Activated CD8-positive, alpha-beta memory T cell treated with anti-CD3 and anti-CD28 coated beads for 1 hour (primary cell): ENCODE data around the gene PRKCZ.

ENCODE experiments used
- DNase-seq, 2 donors: peaks; one replicate each; pipeline ENCODE4 v3.0.0-alpha.2; 2020; ENCODE audit warnings: low read depth in 1 of 2; ENCODE audit errors: extremely low read depth in 1 of 2

The PRKCZ gene

DNA sequence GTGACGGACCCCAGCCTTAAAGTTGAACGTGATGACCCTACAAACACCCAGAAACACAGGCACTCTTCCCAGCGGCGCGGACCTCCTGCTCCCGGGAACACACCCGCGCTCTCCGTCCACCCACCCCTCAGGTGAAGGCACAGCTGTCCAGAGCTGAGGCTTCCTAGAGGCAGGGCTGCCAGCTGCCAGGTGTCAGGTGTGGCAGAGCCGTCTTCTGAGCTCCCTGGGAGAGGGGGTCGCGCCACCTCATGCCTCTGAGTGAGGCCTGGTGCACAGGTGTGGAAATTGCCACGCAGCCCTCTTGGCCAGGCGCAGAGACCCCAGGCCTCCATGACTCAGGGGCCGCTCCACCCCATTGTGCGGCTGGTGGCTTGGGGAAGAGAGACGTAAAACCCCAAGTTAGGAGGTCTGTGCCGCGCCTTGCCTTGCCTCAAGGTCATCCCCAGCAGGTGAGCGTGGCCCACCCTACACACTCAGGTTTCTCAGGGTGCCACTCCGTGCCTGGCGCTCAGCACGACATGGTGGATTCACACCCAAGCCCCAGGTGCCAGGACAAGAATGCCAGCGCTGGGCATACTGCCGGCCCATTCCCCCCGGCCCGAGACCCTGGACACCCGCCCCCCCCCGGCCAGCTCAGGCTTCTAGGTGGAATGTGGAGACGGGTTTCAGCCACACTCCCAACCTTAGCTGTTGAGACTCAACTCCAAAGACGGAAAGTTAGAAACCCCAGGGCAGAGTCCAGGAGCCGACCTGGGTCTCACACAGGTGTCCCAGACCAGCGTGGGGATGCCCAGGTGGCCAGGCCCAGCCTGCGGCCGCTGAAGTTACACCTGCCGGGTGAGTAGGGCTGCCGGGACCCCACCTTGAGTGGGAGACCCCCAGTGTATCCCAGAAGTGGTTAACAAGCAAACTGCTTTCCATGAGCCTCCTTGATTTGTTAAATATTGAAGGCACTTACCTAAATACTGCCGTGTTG lies 136.0 kb downstream of the PRKCZ start:
- no peak for DNase-seq

DNA sequence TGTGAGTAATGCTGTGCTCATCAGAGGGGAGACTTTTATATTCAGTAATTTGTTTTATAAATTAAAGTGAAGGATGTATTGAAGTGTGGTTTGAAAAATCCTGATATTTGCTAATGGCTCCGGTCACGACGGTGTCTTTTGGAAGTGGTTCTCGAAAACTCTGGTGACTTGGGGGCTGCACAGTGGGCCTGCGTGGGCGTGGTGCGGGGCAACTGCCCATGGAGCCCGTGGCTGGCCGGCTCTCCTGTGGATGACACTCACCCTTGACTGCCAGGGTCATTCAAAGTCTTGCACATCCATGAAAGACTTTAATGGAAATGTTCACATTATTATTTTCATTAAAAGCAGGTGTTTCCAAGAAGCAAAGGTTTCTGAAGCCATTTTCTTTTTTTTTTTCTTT lies 136.7 kb downstream of the PRKCZ start:
- DNase-seq: no peak

- no peak for DNase-seq
These were observed 137.4 kb downstream of the PRKCZ start for GRCh38 chr1:2187619-2188018.

DNA sequence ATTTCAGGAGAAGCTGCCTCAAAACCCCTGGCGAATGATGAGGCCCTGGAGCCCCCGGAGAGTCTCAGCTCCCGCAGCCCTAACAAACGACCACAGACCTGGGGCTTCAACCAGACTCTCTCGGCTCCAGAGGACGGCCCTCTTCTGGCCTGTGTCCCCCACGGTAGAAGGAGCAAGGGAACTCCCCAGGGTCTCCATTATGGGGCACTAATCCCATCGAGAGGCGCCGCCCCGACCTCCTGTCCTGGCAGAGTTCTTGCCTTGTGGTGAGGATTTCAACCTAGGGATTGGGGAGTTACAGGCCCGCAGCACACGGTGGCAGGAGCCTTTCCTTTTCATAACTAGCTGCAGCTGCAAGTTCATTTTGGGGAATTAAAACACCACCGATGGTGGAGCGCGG lies 138.1 kb downstream of the PRKCZ start:
- no peak for DNase-seq

GRCh38 chr1:2189459-2190425 lies 139.5 kb downstream of the PRKCZ start:
- DNase-seq: peak; percentile 83 to 84

DNA sequence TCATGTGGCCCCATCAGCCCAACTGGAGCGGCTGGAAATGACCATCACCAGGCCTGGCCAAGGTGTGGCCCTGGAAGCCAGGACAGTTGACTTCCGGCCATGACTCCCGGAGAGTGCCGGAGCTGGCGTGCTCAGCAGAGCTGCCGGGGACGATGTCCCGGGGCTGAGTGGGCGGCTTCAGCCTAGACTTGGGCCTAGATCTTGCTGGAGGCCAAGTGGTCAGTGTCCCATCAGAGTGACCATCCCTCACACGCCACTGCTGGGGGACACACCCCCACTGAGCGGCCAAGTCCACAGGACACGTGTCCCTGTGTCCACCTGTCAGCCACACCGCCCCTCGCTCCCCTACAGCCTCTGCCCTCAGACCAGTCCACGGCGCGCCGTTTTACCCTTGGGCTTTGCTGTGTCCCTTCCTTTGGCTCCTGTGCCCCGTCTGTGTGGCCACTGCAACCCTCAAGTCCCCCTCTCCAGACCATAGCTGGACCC lies 140.3 kb downstream of the PRKCZ start:
- no peak for DNase-seq

DNA sequence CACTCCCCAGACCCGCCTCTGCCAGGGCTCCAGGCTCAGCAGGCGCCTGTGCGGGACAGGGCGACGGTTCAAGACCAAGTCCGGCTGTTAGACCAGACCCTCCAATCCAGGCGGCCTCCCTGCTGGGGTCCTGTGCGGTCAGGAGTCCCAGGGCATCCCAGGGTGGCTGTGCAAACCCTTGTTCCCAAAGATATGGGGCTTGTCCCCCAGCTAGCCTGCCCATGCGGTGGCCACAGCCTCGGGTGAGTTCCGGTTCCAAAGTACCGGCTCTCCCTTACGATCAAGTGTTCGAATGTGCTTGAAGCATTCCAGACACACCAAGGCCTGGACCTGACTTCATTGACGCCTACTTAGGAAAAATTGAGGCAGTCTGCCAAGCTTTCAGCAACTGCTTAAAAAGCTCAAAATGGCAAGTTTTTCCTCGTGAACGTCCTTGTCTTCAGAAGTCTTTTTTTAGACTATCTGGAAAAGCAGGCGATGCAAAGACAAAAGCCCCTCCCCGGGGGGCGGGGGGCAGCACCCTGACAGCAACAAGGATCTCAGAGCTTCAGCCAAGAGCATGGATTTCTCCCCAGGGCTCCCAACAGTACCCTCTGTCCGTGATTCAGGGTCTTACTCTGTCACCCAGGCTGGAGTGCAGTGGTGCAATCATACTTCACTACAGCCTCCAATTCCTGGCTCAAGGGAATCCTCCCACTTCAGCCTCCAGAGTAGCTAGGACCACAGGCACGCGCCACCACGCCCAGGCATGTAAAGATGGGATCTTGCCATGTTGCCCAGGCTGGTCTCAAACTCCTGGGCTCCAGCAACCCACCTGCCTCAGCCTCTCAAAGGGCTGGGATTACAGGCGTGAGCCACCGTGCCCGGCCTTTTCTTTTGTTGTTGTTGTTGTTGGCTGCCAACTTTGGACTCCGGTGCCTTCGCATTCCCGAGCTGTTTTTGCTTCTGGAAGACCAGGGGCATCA lies 142.1 kb downstream of the PRKCZ start:
- no peak for DNase-seq

DNA sequence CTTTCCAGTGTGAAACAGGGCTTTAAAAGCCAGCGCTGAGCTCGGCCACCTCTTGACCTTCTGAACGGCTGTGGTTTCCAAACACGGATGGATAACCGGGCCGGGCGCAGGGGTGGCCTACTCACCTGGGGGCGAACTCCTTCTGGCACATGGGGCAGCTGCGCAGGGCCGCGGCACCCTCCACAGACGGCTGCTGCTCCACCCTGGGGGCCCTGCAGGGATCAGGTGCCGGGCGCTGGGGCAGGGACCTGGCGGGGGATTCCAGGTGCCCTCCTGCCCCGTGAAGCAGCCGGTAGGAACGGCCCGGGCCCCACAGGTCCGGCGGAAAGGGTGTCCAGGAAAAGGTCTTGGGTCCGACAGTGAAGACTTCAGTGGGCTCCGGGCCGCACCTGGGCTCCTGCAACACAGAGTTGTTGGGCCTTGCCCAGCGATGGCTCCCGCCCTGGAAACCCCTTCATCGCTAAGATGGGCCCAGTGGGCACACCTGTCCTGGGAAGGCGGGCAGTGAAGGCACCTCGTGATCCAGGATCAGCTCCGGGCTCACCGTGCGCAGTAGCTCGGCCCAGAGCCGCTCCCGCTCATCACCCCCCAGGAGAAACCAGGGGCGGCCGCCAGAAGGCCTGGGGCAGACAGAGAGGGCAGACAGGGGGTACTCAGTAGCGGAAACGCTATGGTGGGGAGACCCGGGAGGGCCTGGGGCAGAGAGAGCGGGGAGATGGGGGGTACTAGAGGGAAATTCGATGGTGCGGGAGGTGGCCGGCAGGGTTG lies 143.5 kb downstream of the PRKCZ start:
- no peak for DNase-seq

GRCh38 chr1:2194319-2194897 lies 144.2 kb downstream of the PRKCZ start, which contains the start of gene FAAP20:
FAAP20 (minus strand) TSS chr1:2194772; CDS start chr1:2194749, 23 bp downstream.
- DNase-seq: peak in 1 of 2 donors; percentile 59

DNA sequence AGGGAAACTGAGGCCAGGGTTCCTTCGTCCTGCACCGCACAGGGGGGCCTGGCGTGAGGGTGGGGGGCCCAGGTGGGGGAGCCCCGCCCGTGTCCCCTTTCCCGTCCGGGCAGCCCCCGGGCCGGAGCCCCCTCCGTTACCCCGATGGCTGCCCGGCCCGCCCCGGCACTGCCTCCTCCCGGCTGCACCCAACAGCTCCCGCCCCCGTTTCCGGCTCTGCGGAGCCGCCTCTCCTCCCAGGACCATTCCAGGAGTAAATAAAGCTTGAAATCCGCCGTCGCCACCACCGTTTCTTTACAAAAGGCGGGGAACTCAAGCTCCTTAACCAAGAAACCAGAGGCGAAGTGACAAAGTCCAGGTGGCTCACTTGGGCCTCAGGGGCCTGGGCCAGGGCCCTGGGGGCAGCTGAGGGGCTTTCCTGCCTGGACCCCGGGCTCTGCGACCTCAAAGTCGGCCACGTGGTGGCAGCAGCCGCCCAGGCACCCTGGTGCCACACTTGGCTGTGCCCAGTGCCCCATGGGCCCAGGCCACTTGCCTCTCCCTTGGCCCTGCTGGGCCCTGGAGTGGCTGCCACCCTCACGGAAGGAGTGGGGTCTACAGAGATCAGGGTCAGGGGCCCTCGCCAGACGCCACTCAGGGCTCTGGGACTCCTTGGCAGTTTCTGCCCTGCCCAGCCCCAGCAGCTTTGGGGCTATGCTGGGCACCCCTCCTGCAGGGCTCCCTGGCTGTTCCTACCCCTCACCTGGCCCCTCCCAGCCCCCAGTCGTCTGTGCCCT lies 144.9 kb downstream of the PRKCZ start:
- peak; percentile 62 to 80 for DNase-seq

DNA sequence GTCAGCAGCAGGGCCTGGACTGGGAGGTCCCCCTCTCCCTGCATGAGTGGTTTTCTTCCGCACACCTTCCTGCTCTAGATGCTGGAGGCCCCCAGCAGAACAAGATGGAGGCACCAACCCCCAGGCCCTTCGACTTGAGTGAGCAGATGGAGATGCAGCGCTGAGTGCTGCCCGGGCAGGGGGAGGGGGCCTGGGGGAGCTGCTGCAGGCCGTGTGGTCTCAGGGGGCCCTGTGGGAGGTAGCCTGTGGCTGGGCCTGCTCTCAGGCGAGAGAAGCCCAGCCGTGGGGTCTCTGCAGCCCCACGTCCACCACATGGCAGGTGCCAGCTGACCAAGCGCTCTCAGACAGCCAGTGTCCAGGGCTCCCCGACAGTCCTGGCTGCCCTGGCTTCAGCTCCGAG lies 145.6 kb downstream of the PRKCZ start:
- DNase-seq: no peak

DNA sequence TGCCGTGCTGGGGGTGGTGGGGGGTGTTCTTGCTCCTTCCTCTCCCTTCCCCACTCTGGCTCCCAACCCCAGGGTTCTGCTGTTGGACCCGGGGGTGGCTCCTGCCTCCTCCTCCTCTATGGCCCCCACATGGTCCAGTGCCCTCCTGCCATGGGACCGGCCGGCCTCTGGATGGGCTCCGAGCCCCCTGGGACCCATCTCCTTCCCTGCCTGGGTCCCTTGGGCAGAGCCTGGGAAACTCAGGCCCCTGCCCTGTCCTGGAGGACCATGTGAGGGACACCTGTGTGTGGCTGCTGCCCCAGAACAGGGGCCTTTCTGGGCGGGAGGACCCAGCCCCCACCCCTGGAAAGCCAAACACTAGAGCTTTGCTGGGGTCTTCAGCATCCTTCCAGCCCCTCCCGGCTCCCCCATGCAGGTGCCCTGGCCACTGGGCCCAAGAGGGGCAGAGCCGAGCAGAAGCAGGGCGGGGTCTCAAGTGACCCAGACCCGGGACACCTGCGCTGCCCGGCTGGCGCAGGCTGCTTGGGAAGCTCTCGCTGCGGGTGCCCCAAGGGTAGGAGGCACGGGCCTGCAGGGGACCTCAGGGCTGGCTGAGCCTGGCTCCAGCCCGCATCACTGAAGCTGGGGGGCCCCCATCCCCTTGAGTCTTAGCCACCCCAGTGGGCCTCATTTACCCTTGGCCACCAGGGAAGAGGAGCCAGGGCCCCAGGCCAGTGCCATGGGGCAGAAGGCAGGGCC lies 146.9 kb downstream of the PRKCZ start:
- DNase-seq: no peak

- DNase-seq: no peak
These were observed 147.5 kb downstream of the PRKCZ start for GRCh38 chr1:2197707-2198165.

- DNase-seq: no peak
These were observed 148.4 kb downstream of the PRKCZ start for GRCh38 chr1:2198571-2198970.

GRCh38 chr1:2199042-2199810 lies 149.0 kb downstream of the PRKCZ start:
- peak; percentile 33 to 64 for DNase-seq

- no peak for DNase-seq
These were observed 150.2 kb downstream of the PRKCZ start for GRCh38 chr1:2200308-2200943.
